Lower lobe of right lung (tissue), 2 donors: ENCODE results near the gene PRKCH. TPM values are rescaled to one million over a fixed set of nuclear protein-coding genes. Genes with fewer than 3 reads are reported as not detected.

Experiments
- ATAC-seq, 2 donors: fragments of 200-7000 bp; cut with Tn5 transposase; one replicate each; pipeline ENCODE4 v1.9.1; 2020 to 2022; ENCODE audit warnings: mild to moderate bottlenecking in 2 of 2, moderate library complexity in 2 of 2
- DNase-seq: peaks from one replicate; pipeline ENCODE4 v3.0.0-alpha.2; 2020
- H3K27ac ChIP-seq: fragments of 200-600 bp; one replicate; pipeline ENCODE4 v1.8.0; 2022
- H3K27me3 ChIP-seq: fragments of 200-600 bp; one replicate; pipeline ENCODE4 v1.8.0; 2022; ENCODE audit warnings: low read depth
- H3K36me3 ChIP-seq: fragments of 200-600 bp; one replicate; pipeline ENCODE4 v1.8.0; 2022; ENCODE audit warnings: mild to moderate bottlenecking
- H3K4me1 ChIP-seq: fragments of 200-600 bp; one replicate; pipeline ENCODE4 v1.8.0; 2022
- H3K4me3 ChIP-seq: fragments of 200-600 bp; one replicate; pipeline ENCODE4 v1.8.0; 2022; ENCODE audit warnings: mild to moderate bottlenecking
- H3K9me3 ChIP-seq: fragments of 200-600 bp; one replicate; pipeline ENCODE4 v1.8.0; 2022
- CTCF ChIP-seq: fragments of 200-600 bp; IDR thresholded peaks from one replicate; pipeline ENCODE4 v1.8.0; 2022; ENCODE audit warnings: antibody characterized with exemption, mild to moderate bottlenecking
- intact Hi-C: fragments of 100-400 bp; cut with DNase I; formaldehyde crosslinking; loops from one replicate; pipeline ENCODE4 v1.11.0; 2022
- total RNA-seq: library from RNA; stranded (reverse); fragmentation: NEBNext Ultra II Directional; extraction: Animal tissue kit (Norgen Biotek cat#: 25700); gene quantifications from one replicate; pipeline ENCODE4 v1.2.1, GENCODE V29; 2021
- donor health status: DM: no; HTN: yes; CAD: no; lungs with severe emphysema.

The PRKCH gene
- total RNA-seq, 1 donor from 2014 or later = 60.9 TPM

- intact Hi-C loops = no loop called here
- Histone ChIP-seq H3K27ac (no peak overlapping the region), H3K4me3 (no peak overlapping the region), H3K9me3 (no peaks in the 10 kb centered on the region), H3K27me3 (no peaks in the 10 kb centered on the region), H3K4me1 (no peaks in the 10 kb centered on the region), H3K36me3 (no peaks in the 10 kb centered on the region)
- TF ChIP-seq CTCF = no peak
- DNase-seq (no peak), ATAC-seq (no peak)
These were observed 257.4 kb downstream of the PRKCH start for GRCh38 chr14:61578745-61579144.

GRCh38 chr14:61581340-61581739, 260.0 kb downstream of the PRKCH start:
- Histone ChIP-seq H3K36me3 (no peaks in the 10 kb centered on the region), H3K4me3 (no peak overlapping the region), H3K27ac (no peak overlapping the region), H3K4me1 (peaks cover 11% of the 10 kb centered on the region), H3K27me3 (no peaks in the 10 kb centered on the region), H3K9me3 (no peaks in the 10 kb centered on the region)
- ATAC-seq = no peak
- intact Hi-C loops = no loop called here
- no peak for DNase-seq
- no peak for TF ChIP-seq CTCF

GRCh38 chr14:61581955-61582615, 260.7 kb downstream of the PRKCH start:
- Histone ChIP-seq H3K27ac (no peak overlapping the region), H3K36me3 (no peaks in the 10 kb centered on the region), H3K4me3 (no peak overlapping the region), H3K9me3 (no peaks in the 10 kb centered on the region), H3K27me3 (no peaks in the 10 kb centered on the region), H3K4me1 (peaks cover 18% of the 10 kb centered on the region)
- no peak for ATAC-seq
- DNase-seq = no peak
- no peak for TF ChIP-seq CTCF
- intact Hi-C loops = no loop called here

GRCh38 chr14:61582815-61583214, 261.4 kb downstream of the PRKCH start:
- peaks cover 19% of the 10 kb centered on the region for H3K4me1 ChIP-seq
- no peak for TF ChIP-seq CTCF
- H3K4me3 ChIP-seq = no peak overlapping the region
- H3K27ac ChIP-seq = no peak overlapping the region
- H3K9me3 ChIP-seq = no peaks in the 10 kb centered on the region
- no peaks in the 10 kb centered on the region for H3K36me3 ChIP-seq
- ATAC-seq (no peak), DNase-seq (no peak)
- H3K27me3 ChIP-seq = no peaks in the 10 kb centered on the region
- intact Hi-C loops = no loop called here

- Histone ChIP-seq H3K9me3 (no peaks in the 10 kb centered on the region), H3K4me1 (peaks cover 19% of the 10 kb centered on the region), H3K4me3 (no peak overlapping the region), H3K36me3 (no peaks in the 10 kb centered on the region), H3K27ac (no peak overlapping the region), H3K27me3 (no peaks in the 10 kb centered on the region)
- DNase-seq = no peak
- TF ChIP-seq CTCF = no peak
- intact Hi-C loops = no loop called here
- ATAC-seq = peak in 1 of 2 donors; percentile 80
These were observed 263.0 kb downstream of the PRKCH start for GRCh38 chr14:61584331-61584741.
